Activated T-helper 1 cell treated with anti-CD3 and anti-CD28 coated beads, Interleukin-12 subunit alpha, Interleukin-12 subunit beta, Interleukin-2, Interleukin-4 antibody, amounts not matched to agents 30 ng/mL and 10 ng/mL and 1 ng/mL, durations not matched to agents 14 hours and 24 hours and 36 hours (primary cell): ENCODE data around the gene KPNA2. TPM values are rescaled to one million over a fixed set of nuclear protein-coding genes. Genes with fewer than 3 reads are reported as not detected.
"Not testable (repeated sequence)": the region's sequence is repeated elsewhere in the genome, so short reads cannot be mapped to it uniquely, and the experiment has no call there.

Experiments used
- DNase-seq: peaks from one replicate; pipeline ENCODE4 v3.0.0; 2021; ENCODE audit warnings: low spot score
- H3K27ac Mint-ChIP-seq: one replicate; pipeline ENCODE4 v1.8.0; 2021; ENCODE audit warnings: mild to moderate bottlenecking, mixed read lengths
- H3K27me3 Mint-ChIP-seq: one replicate; pipeline ENCODE4 v1.8.0; 2022; ENCODE audit warnings: mild to moderate bottlenecking, moderate library complexity, mixed read lengths; ENCODE audit not compliant: insufficient read depth
- H3K36me3 Mint-ChIP-seq: one replicate; pipeline ENCODE4 v1.8.0; 2021; ENCODE audit warnings: low read depth, mixed read lengths
- H3K4me1 Mint-ChIP-seq: one replicate; pipeline ENCODE4 v1.8.0; 2021; ENCODE audit warnings: low read depth, mixed read lengths
- H3K4me3 Mint-ChIP-seq: one replicate; pipeline ENCODE4 v1.8.0; 2021; ENCODE audit warnings: mild to moderate bottlenecking, moderate library complexity, mixed read lengths
- H3K9me3 Mint-ChIP-seq: one replicate; pipeline ENCODE4 v1.8.0; 2021; ENCODE audit warnings: mixed read lengths
- intact Hi-C: fragments of 100-400 bp; cut with micrococcal nuclease; formaldehyde crosslinking; loops from one replicate; pipeline ENCODE4 v1.15.1; 2024
- total RNA-seq: library from RNA; stranded (reverse); gene quantifications from 2 replicates; pipeline ENCODE4 v1.2.3, GENCODE V29; 2022

KPNA2 gene
- total RNA-seq, 1 donor from 2014 or later: 205 TPM

DNA sequence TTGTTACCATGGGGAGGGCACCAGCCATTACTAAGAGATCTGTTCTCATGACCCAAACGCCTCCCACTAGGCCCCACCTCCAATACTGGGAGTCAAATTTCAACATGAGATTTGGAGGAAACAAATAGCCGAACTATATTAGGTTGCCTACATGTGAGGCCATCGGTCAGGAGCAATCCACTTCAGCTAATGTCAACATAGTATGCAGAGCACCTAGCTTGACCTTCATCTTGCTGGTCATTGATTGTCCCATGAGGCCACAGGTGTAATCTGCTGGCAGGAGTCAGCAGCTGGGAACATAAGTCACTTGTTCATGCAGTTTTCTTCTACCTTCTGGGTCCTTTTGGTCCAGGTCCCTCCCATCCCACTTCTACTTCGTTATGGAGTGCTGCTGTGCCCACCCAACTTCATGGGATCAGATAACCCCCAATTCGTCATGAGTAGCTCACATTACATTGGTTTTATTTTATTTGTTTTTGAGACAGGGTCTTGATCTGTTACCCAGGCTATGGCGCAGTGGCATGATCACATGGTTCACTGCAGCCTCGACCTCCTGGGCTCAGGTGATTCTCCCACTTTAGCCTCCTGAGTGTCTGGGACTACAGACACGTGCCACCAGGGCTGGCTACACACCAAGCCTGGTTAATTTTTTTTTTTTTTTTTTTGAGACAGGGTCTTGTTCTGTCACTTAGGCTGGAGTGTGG is 5.9 kb upstream of the KPNA2 start:
- Mint-ChIP-seq H3K27me3 (peaks cover 11% of the 10 kb centered on the region), H3K36me3 (no peaks in the 10 kb centered on the region), H3K4me1 (no peaks in the 10 kb centered on the region), H3K27ac (no peak overlapping the region), H3K4me3 (no peak overlapping the region), H3K9me3 (no peaks in the 10 kb centered on the region)
- intact Hi-C loops: no loop called here
- no peak for DNase-seq

GRCh38 chr17:68033636-68034451 is 1.7 kb upstream of the KPNA2 start:
- Mint-ChIP-seq H3K27me3 (no peaks in the 10 kb centered on the region), H3K4me1 (peaks cover 22% of the 10 kb centered on the region), H3K36me3 (peaks cover 23% of the 10 kb centered on the region), H3K27ac (no peak overlapping the region), H3K9me3 (no peaks in the 10 kb centered on the region), H3K4me3 (no peak overlapping the region)
- no peak for DNase-seq
- intact Hi-C loops: loop anchor here (2.0 kb wide), 1 partner anchor 41 kb away; no protein-coding TSS in a partner anchor

DNA sequence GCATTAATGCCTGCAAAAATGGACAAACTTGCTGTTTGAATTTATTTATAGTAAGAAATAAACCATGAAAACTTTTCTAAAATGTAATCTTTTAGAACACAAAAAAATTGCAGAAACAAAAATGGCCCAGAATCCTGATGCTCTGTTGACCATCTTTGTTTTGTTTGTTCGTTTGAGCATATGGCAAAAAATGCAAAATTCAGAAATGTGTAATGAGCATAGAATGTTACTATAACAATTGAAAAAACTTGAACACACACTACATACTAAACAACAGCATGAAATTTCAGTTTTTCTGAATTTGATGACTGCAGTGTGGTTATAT is 1.1 kb upstream of the KPNA2 start:
- H3K27me3 Mint-ChIP-seq: no peaks in the 10 kb centered on the region
- H3K9me3 Mint-ChIP-seq: no peaks in the 10 kb centered on the region
- DNase-seq: no peak
- peaks cover 26% of the 10 kb centered on the region for H3K36me3 Mint-ChIP-seq
- H3K4me1 Mint-ChIP-seq: peaks cover 22% of the 10 kb centered on the region
- intact Hi-C loops: loop anchor here (2.0 kb wide), 1 partner anchor 42 kb away; no protein-coding TSS in a partner anchor
- no peak overlapping the region for H3K27ac Mint-ChIP-seq
- no peak overlapping the region for H3K4me3 Mint-ChIP-seq

- Mint-ChIP-seq H3K27ac (peak overlapping the region; percentile 97), H3K4me3 (peak overlapping the region; percentile 96), H3K27me3 (no peaks in the 10 kb centered on the region), H3K36me3 (peaks cover 29% of the 10 kb centered on the region), H3K4me1 (peaks cover 22% of the 10 kb centered on the region), H3K9me3 (no peaks in the 10 kb centered on the region)
- intact Hi-C loops: loop anchor here (1.0 to 5.0 kb wide), 7 partner anchors 15 to 422 kb away; partner anchors contain the start of genes NOL11 and WIPI1
- DNase-seq: no peak
These were observed 408 bp upstream of the KPNA2 start for GRCh38 chr17:68035131-68035522.

- Mint-ChIP-seq H3K4me1 (peaks cover 27% of the 10 kb centered on the region), H3K27ac (peak overlapping the region; percentile 97), H3K36me3 (peaks cover 38% of the 10 kb centered on the region), H3K27me3 (no peaks in the 10 kb centered on the region), H3K9me3 (no peaks in the 10 kb centered on the region), H3K4me3 (peak overlapping the region; percentile 96)
- intact Hi-C loops: loop anchor here (1.0 to 5.0 kb wide), 4 partner anchors 66 to 319 kb away; partner anchors contain the start of genes AMZ2 and NOL11
- no peak for DNase-seq
These were observed 991 bp downstream of the KPNA2 start for GRCh38 chr17:68036304-68037147.

DNA sequence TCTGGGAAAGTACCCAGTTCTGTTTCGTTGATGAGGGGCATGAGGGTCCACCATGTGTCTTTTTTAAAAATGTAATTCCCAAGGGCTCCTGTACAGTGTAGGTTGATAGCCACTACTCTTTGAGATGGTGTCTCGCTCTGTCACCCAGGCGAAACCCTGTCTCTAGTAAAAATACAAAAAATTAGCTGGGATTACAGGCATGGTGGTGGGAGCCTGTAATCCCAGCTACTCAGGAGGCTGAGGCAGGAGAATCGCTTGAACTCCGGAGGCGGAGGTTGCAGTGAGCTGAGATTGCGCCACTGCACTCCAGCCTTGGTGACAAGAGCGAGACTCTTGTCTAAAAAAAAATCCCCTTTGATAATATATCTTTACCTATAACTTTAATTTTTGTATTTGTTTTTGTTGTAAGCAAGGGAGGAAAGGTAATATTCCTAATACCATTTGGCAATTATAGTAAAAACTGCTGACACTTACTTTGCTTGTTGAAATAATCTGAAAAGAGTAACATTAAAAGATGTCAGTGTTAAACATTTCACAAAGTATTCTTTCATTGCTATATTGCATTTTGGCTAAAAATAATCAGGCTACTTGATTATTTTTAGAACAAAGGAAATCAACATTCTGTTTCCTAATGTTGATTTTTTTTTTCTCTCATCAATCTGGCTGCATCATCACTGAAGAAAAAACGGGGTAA is 11.8 kb downstream of the KPNA2 start:
- intact Hi-C loops: no loop called here
- Mint-ChIP-seq H3K27ac (no peak overlapping the region), H3K4me1 (peaks cover 6% of the 10 kb centered on the region), H3K9me3 (no peaks in the 10 kb centered on the region), H3K4me3 (no peak overlapping the region), H3K36me3 (peaks cover 44% of the 10 kb centered on the region), H3K27me3 (no peaks in the 10 kb centered on the region)
- DNase-seq: no peak

GRCh38 chr17:68047890-68048542 is 12.5 kb downstream of the KPNA2 start:
- DNase-seq, H3K9me3 Mint-ChIP-seq, H3K4me3 Mint-ChIP-seq, H3K27ac Mint-ChIP-seq, intact Hi-C loops, H3K4me1 Mint-ChIP-seq, H3K27me3 Mint-ChIP-seq: not testable (repeated sequence)
- peaks cover 40% of the 10 kb centered on the region for H3K36me3 Mint-ChIP-seq

- H3K36me3 Mint-ChIP-seq: peaks cover 33% of the 10 kb centered on the region
- no peak overlapping the region for H3K4me3 Mint-ChIP-seq
- H3K27me3 Mint-ChIP-seq: no peaks in the 10 kb centered on the region
- no peak overlapping the region for H3K27ac Mint-ChIP-seq
- intact Hi-C loops: no loop called here
- no peaks in the 10 kb centered on the region for H3K9me3 Mint-ChIP-seq
- no peak for DNase-seq
- H3K4me1 Mint-ChIP-seq: peaks cover 6% of the 10 kb centered on the region
These were observed 13.5 kb downstream of the KPNA2 start for GRCh38 chr17:68048996-68049395.

DNA sequence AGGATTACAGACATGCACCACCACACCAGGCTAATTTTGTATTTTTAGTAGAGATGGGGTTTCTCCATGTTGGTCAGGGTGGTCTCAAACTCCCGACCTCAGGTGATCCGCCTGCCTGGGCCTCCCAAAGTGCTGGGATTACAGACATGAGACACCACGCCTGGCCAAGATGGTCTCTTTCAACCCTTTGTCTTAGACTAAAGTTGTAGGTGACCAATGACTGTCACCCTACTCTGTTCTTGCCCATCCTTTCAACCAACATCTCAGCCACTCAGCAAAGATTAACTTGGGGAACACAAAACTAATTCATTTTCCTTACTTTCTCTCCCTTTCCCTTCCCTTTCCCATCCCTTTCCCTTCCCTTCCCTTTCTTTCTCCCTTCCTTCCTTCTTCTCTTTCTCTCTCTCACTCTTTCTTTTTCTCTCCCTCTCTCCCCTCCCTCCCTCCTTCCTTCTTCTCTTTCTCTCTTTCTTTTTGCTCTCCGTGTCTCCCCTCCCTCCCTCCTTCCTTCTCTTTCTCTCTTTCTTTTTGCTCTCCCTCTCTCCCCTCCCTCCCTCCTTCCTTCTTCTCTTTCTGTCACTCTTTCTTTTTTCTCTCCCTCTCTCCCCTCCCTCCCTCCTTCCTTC is 14.4 kb downstream of the KPNA2 start:
- not testable (repeated sequence) for DNase-seq, H3K27me3 Mint-ChIP-seq

GRCh38 chr17:68051321-68052312 is 16.1 kb downstream of the KPNA2 start:
- H3K27ac Mint-ChIP-seq, H3K4me3 Mint-ChIP-seq, intact Hi-C loops, H3K27me3 Mint-ChIP-seq, H3K9me3 Mint-ChIP-seq, H3K4me1 Mint-ChIP-seq, DNase-seq: not testable (repeated sequence)
- peaks cover 16% of the 10 kb centered on the region for H3K36me3 Mint-ChIP-seq

More for the DNA sequence above, 14.4 kb downstream of the KPNA2 start:
- intact Hi-C loops, H3K4me1 Mint-ChIP-seq, H3K9me3 Mint-ChIP-seq, H3K4me3 Mint-ChIP-seq, H3K27ac Mint-ChIP-seq: not testable (repeated sequence)
- H3K36me3 Mint-ChIP-seq: peaks cover 28% of the 10 kb centered on the region

DNA sequence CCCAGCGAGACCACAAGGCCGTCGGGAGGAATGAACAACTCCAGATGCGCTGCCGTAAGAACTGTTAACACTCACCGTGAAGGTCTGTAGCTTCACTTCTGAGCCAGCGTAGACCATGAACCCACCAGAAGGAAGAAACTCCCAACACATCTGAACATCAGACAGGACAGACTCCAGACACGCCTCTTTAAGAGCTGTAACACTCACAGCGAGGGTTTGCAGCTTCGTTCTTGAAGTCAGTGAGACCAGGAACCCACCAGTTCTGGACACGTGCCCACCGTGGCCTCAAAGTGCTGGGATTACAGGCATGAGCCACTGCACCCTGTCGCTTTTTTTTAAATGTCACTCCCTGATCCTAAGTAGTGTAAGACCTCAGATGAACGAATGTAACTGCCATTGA is 17.3 kb downstream of the KPNA2 start:
- H3K27me3 Mint-ChIP-seq: no peaks in the 10 kb centered on the region
- H3K27ac Mint-ChIP-seq: no peak overlapping the region
- no peak for DNase-seq
- intact Hi-C loops: no loop called here
- H3K9me3 Mint-ChIP-seq: no peaks in the 10 kb centered on the region
- no peaks in the 10 kb centered on the region for H3K4me1 Mint-ChIP-seq
- peaks cover 8% of the 10 kb centered on the region for H3K36me3 Mint-ChIP-seq
- no peak overlapping the region for H3K4me3 Mint-ChIP-seq
